Activated CD4-positive, alpha-beta T cell treated with anti-CD3 and anti-CD28 coated beads for 4 hours (primary cell): ENCODE measurements around the gene ANKRD29.
"Not testable (repeated sequence)": the region's sequence is repeated elsewhere in the genome, so short reads cannot be mapped to it uniquely, and the experiment has no call there.

Experiments
- DNase-seq, 2 donors: peaks; one replicate each; pipeline ENCODE4 v3.0.0-alpha.2; 2020

ANKRD29 gene

DNA sequence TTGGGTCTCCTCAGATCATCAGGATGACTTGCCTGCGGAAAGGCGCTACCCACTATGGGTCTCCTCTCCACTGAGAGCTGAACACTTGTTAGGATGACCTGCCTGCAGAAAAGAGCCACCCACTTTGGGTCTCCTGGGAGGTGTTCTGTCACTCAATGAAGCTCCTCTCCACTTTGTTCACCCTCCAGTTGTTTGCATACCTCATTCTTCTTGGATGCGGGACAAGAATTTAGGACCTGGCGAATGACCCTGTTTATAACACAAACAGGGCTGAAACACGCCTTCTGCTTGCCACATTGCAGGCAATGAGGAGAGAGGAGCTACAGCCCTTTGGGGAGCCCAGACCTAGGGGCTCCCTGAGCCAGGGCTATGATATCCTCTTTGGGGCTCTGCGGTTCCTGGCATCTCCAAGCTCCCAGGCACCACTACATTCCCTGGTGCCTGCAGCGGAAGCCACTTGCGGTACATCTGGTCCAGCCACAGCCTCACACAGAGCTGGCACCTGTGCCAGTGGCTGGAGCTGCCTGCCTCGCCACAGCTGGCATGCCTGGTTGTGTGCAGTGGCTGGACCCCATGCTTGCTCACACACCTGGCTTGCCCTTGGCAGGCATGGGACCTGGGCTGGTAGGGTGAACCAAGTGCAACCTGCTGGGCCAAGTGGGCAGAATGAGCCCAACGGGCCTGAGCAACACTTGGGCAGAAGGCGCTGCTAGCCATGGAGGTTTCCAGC is 20.6 kb downstream of the ANKRD29 start:
- no peak for DNase-seq

DNA sequence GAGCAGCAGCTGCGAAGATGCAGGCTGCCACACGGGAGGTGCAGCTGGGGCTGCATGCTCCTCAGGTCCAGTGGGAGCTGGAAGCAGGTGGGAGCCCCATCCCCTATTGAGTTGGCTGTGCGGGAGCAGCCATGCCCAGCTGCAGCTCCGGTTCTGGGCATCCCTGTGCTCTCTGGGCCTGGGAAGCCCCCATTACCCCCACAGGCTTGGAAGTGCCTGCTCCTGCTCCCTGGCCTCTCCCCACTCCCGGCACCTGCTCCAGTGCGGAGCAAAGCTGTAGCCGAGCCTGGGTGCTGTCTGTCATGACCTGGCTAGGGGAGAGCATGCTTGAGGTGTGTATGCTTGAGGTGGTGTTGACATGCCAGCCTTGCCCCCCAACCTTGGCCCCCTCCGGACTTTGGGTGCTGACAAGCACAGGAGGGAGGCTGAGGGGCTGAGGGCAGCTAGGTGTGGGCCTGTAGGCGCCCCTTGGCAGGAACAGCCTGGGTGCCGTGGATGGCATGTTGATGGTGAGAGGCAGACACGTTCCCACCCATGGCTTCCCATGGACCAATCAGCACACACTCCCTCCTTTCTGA is 21.5 kb downstream of the ANKRD29 start:
- no peak for DNase-seq

DNA sequence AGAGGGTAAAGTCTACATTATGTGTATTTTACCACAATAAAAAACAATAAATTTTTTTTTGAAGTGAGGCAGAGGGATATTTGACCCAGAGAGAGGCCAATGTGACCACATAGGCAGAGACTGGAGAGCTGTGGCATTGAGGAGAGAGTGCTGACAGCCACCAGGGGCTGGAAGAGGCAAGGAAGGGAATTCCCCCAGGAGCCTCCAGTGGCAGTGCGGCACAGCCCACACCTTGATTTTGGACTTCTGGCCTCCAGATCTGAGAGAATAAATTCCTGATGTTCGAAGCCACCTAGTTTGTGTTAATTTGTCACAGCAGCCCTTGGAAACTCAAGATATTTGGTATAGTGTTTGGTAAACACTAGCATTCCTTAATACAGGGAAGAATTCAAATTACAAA is 22.7 kb downstream of the ANKRD29 start:
- no peak for DNase-seq

DNA sequence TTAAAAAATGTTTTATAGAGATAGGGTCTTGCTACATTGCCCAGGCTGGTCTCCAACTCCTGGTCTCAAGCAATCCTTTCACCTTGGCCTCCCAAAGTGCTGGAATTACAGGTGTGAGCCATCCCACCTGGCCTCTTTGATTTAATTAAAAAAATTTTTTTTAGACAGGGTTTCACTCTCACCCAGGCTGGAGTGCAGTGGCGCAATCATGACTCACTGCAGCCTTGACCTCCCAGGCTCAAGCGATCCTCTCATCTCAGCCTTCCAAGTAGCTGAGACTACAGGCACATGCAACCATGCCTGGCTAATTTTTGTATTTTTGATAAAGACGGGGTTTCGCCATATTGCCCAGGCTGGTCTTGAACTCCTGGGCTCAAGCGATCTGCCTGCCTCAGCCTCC is 26.3 kb downstream of the ANKRD29 start:
- DNase-seq: not testable (repeated sequence)

DNA sequence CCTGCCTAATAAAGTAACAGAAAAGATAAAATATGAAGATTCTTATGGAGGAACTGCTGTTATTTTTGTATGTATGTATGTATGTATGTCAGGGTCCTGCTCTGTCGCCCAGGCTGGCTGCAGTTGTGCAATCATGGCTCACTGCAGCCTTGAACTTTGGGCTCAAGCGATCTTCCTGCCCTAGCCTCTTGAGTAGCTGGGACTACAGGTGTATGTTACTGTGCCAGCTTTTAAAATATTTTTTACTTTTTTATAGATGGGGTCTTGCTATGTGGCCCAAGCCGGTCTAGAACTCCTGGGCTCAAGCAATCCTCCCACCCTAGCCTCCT is 26.7 kb downstream of the ANKRD29 start:
- DNase-seq: no peak

DNA sequence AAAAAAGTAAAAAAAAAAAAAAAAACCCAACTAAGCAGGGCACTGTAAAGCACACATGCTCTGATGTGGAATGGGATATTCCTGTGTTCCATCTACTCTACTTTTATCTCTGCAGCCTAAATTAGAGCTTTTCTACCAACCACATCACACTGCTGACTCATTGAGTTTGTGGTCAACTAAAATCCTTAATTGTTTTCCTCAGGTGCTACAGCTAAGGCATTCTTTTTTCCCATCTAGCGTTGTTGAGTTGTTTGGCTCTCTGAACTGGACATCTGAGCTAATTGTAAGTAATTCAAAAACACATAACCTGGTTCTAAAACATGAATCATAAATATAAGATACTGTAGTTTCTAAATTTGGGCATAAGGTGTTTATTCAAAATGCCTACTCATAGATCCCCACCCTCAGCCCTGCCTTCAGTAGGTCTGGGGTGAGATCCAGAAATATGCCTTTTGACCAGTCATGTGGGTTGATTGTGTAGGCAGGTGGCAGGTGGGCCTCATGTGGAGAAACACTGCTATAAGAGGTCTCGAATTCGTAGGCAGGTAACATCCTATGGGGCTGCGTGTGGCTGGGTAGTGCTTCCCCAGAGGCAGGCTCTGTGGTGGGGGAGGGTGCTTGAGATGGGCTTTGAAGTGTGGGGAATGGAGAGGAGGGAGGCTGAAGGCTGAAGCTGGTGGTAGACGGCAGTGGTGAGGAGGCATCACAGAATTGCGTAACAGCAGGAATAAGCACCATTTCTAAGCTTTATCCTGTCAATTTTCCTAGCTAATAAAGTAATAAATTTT is 27.2 kb downstream of the ANKRD29 start:
- DNase-seq: no peak

DNA sequence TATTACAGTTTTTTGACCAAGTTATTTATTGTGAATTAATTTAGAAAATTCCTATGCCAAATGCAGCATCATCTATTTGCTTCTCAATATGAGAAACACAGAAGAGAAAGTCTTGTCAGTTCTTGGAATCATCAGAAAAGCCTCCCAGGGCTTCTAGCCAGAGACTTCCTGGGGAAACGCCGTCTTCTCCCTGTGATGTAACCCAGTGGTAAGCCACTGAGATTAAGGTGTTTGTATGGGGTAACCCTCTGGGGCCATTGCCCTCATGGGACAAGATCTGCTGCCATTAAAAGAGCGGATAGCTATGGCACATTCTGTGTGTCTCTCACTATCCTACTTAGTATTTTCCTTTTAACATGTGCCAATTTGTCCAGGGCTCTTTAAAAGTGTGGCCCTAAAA is 28.0 kb downstream of the ANKRD29 start:
- no peak for DNase-seq

DNA sequence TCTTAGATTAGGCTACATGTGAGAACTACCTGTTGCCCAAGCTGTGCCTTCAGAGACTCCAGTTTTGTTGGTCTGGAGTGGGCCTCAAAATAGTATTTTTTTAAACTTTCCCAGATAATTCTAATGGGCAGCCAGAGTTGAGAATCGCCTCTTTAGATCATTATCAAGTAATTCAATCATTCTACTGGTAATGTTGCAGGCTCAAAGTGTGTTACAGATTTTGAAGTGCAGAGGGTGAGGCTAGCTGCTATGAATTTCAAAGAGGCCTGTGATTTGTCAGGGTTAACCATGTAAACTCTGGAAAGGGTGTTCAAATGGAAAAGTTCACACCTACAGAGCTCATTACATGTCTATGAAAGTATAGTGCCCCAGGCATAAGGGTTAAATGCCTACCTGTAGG is 30.1 kb downstream of the ANKRD29 start:
- no peak for DNase-seq

DNA sequence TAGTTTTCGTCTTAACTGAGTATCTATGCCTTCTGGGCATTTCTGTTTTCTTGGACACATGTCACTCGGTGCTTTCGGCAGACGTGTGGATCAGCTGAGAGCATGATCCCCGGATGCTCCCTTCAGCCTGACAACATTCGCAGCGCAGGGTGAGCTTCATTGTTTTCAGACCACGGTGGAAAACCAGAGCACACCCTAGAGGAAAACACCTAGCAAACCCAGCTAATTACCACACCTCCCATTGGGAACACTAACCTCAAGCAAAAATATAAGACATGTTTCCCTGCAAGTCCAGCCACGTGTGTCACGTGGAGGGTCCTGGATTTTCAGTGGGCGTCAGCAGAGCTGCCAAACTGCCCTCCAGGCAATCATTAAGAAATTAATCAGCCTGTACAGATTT is 31.0 kb downstream of the ANKRD29 start:
- no peak for DNase-seq

DNA sequence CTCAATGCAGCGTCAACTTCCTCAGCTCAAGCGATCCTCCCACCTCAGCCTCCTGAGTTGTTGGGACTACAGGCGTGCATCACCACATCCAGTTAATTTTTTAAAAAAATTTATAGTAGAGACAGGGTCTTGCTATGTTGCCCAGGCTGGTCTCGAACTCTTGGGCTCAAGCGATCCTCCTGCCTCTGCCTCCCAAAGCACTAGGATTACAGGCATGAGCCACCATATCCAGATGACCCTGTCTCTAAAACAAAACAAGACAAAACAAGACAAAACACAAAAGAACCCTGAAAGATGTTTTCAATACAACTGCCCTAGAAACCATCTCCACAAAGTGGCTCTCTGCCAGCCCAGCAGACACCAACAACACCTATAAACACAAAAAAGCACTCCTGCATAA is 31.4 kb downstream of the ANKRD29 start:
- no peak for DNase-seq

DNA sequence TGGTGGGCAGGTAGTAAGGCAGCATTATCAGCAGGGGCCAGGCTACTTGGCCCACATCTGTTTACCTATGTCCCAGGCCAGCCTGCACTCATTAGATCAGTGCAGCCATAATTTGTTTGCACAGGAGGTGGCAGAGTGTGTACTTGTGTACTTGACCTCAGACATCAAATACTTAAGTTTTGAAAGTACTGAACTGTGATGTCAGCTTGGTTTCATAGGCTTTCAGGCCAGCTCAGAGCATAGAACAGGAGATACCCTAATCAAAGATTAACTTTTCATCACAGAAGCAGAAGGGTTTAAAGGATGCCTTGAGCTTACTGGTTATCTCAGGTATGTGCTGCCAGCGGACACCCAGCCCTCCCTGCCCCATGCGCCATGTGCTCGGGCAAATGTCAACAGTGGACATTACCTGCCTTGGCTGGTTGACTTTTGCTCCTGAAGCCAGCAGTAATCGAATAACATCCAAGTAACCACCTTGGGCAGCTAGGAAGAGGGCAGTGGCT is 33.2 kb downstream of the ANKRD29 start:
- DNase-seq: no peak

DNA sequence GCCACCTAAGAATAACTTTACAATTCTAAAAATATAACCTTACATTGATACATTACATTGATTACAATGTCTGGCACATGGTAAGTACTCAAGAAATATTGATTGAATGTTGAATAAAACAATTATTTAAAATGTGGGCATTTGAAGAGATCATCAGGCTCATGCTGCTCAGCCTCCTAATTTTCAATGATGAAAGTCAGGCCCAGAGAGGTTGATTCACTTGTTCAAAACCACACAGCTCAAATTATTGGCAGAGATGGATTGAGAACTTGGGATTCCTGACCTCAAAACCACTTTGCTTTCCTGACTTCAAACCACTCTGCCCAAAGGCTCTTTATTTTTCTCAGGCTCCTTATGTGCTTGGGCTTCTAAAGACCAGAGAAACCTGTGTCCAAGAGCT is 34.7 kb downstream of the ANKRD29 start:
- DNase-seq: no peak

DNA sequence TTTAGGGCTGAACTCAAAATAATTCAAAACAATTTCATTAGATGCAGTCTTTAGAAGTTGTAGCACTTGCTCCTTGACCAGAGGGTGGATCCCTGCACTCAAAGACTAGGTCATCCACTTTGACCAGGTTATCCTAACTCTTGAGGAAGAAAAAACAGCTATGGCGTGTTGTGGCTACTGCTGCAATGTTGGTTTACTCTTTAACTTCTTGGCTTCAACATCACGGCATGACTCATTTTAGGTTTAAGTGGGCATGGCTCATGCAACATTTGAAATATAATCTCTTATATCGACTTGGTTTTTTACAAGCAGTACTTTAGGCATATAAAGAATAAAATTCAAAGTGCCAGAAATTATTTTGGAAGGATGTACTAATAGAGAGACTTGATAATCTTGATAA is 35.4 kb downstream of the ANKRD29 start:
- DNase-seq: no peak

DNA sequence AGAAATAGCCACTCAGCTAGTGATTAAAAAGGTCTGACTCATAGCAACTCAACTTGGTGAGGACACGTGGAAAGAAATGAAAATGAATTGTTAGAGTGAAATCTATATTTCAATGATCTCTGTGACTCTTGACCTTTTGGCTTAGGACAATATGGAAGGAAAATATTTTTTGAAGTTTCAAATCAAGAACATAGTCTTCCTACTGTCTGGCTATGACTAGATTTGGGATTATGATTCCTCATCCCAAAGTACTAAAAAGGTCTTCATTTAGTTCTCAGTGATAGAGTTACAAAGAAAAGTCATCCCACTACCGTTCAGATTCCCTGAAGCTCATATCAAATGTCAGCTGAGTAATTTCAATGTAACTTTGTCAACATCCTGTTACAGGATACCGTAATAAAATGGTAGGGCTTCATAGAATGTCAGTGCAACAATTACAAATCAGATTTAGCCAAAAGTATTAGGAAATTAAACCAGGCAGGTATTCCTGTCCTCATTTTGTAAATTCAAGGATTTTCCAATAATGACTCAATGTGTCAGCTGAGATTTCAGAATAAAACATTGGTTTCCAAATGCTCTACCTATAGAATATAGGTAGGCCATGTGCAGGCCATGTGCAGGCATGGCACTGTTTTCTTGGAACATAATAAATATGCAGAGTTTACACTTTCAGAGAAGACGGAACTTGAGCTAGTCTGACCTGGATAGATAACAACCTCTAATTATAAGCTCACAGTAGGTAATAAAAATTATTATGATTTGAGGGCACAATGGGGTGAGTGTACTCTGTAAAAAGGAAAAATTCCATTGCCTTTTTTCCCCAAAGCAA is 36.0 kb downstream of the ANKRD29 start:
- DNase-seq: no peak

DNA sequence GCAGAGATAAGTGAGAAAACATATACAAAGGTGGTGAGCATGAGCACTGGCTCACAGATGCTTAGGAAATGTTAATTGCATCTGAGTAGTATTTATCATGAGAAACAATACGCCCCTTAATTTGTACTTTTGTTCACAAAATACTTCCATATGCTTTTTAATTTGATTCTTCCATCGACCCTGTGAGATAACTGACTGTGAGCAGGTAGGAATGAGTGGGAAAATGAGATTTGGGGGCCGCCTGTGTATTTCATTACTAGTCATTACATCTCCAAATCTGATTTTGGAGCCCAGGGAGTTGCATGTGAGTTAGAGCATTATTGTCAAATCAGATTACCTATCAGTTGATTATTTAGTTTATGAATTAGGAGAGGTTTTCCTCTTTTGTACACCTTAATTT is 39.7 kb downstream of the ANKRD29 start:
- DNase-seq: no peak

DNA sequence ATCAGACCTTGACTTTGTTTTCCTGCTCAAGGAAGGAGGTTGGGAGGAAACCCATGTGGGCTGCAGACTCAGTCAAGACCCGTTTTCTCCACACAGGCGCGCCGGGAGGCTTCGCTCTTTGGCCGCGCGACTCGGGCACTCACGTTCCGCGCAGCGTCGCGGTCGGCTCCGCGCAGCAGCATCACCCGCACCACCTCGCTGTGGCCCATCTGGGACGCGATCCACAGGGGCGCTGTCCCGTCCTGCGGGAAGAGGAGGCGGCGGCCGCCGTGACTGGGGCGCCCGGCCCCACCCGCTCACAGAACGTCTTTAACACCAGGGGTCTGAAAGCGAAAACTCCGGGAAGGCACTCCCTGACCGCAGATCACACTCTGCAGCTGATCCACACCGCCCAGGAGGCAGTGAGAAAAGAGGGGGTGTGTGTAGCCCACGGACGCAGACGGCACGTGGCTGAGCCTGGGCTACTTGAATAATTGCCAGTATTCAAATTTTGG is 43.3 kb downstream of the ANKRD29 start:
- no peak for DNase-seq

DNA sequence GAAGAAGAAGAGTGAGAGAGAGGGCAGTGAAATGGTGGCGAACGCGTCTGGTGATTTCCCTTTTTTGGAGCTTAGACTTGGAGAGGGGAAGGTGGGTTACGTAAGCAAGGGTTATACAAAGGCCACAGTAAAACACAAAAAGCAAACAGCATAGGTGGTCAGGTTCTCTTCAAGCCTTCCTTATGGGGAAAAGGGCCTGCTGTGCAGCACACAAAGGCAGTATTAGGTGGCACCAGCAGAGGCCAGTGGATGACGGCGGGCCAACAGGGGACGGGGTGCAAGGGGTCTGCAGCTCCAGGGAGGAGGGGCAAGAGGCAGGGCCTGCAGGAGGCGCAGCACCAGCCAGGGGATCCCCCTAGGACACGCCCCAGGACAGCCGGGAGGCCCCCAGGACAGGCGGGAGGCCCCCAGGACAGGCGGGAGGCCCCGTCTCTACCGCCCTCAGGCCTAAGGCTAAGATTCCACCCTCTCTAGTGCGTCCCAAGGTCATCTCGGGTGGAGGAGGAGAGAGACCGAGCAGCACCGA is 43.8 kb downstream of the ANKRD29 start:
- no peak for DNase-seq

DNA sequence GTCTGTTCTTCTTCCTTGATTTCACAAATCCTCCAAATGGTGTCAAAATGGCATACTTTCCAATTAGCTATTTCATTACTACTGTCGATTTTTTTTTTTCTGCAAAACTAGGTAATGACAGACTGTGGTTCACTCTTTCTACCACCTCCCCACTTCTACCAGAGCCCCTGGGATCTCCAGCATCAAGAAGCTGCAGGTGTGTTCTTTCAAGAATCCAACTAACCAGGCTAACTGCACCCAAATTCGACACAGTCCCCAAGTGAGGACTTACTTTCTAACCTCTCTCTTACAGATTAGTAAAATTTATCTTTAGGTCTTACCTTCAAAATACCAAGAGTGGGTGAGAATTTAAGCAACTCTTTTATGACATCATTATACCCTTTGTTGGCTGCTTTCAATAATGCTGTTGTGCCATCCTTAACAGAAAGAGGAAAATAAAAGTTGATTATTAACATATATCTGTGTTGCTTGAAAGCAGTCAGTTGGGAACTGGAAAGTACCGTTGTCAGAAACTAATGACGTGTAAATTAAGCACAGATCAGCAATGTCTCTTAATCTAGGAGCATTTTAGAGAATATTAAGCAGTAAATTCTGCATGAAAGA is 45.2 kb downstream of the ANKRD29 start:
- no peak for DNase-seq

DNA sequence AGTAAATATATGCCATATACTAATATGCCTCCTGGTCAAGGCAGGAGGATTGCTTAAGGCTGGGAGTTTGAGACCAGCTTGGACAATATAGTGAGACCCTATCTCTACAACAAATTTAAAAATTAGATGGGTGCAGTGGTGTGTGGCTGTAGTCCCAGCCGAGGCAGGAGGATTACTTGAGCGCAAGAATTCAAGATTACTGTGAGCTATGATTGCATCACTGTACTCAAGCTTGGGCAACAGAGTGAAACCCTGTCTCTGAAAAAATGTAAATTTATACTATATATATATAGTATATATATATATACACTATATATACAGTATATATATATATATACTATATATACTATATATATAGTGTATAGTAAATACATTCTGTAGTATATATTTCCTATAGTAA is 46.5 kb downstream of the ANKRD29 start:
- no peak for DNase-seq

DNA sequence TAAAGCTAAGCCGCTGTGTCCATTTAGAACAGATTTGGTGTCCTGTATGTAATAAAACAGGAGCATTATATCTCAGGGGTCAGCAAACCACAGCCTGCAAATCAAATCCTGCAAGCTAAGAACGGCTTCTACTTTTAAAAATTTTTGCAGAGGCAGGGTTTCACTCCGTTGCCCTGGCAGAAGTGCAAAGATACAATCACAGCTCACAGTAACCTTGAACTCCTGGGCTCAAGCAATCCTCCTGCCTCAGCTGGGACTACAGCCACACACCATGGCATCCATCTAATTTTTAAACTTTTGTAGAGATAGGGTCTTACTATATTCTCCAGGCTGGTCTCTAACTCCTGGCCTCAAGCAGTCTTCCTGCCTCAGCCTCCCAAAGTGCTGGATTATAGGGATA is 47.8 kb downstream of the ANKRD29 start:
- no peak for DNase-seq

DNA sequence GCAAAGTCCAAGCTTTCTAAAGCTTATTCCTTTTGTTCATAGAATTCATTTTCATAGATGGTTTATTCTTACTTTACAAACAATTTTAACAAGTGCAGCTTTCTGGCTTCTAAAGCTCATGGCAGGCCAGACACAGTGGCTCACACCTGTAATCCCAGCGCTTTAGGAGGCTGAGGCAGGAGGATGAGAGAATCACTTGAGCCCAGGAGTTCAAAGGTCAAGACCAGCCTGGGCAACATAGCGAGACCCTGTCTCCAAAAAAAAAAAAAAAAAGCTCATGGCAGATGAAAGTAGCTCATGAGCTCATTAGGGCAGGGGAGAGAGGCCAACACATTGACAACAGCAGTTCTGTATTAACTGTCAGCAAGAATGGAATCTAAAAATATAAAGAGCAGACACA is 48.3 kb downstream of the ANKRD29 start:
- DNase-seq: no peak

DNA sequence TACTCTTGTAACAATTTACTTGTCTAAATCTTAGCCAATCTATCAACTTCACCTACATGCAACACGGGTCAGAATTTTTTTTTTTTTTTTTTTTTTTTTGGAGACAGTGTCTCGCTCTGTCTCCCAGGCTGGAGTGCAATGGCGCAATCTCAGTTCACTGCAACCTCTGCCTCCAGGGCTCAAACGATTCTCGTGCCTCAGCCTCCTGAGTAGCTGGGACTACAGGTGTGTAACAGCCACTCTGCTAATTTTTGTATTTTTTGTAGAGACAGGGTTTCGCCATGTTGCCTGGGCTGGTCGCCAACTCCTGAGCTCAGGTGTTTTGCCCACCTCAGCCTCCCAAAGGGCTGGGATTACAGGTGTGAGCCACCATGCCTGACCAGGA is 49.6 kb downstream of the ANKRD29 start:
- DNase-seq: not testable (repeated sequence)
